K562 (cell line): ENCODE measurements around the gene MECR. TPM values are rescaled to one million over a fixed set of nuclear protein-coding genes. Genes with fewer than 3 reads are reported as not detected.

Experiments used
- EGR1 ChIP-seq: fragments of 450-650 bp; conservative IDR thresholded peaks from 2 replicates; pipeline ENCODE4 v1.6.1; 2017; ENCODE audit warnings: mild to moderate bottlenecking
- NR4A1 ChIP-seq, 2 experiments: fragments of 250-450 bp in 1 of 2; fragments of 450-650 bp in 1 of 2; sonication (Bioruptor Pico) in 1 of 2; IDR thresholded peaks; 2 replicates each; pipeline versions ENCODE4 v1.4.0 to v1.6.1; 2016 to 2020; ENCODE audit warnings: mild to moderate bottlenecking in 2 of 2, missing compliant biosample characterization in 1 of 2, missing genetic modification characterization in 1 of 2, moderate library complexity in 1 of 2
- POLR2G ChIP-seq: fragments of 200-400 bp; formaldehyde crosslinking; IDR thresholded peaks from 2 replicates; pipeline ENCODE4 v1.6.1; 2017; ENCODE audit warnings: low read depth, mild to moderate bottlenecking, antibody characterized with exemption, low read length, moderate library complexity
- POU5F1 ChIP-seq: fragments of 150-350 bp; IDR thresholded peaks from 2 replicates; pipeline ENCODE4 v1.6.1; 2014; ENCODE audit warnings: borderline replicate concordance, low read length, low read depth, mild to moderate bottlenecking; ENCODE audit not compliant: partially characterized antibody
- RBM17 ChIP-seq: fragments of 200-400 bp; formaldehyde crosslinking; IDR thresholded peaks from 2 replicates; pipeline ENCODE4 v1.6.1; 2017; ENCODE audit warnings: low read depth, mild to moderate bottlenecking, low read length, borderline replicate concordance
- SMARCC2 ChIP-seq: fragments of 450-650 bp; IDR thresholded peaks from 2 replicates; pipeline ENCODE4 v1.6.1; 2017; ENCODE audit warnings: antibody characterized with exemption, moderate library complexity, mild to moderate bottlenecking, low read depth
- TEAD4 ChIP-seq, 2 experiments: sonication (generic) in 1 of 2; formaldehyde crosslinking in 1 of 2; IDR thresholded peaks; 2 replicates each; pipeline versions ENCODE4 v1.6.1 to v1.8.0; 2012 to 2022; ENCODE audit warnings: borderline replicate concordance in 1 of 2, inconsistent platforms in 1 of 2, low read length in 1 of 2, mild to moderate bottlenecking in 1 of 2, missing genetic modification reagents in 1 of 2
- ZC3H11A ChIP-seq: IDR thresholded peaks from 2 replicates; pipeline ENCODE4 v1.6.1; 2012; ENCODE audit warnings: low read depth, low read length, improper control_type of control experiment
- ZNF589 ChIP-seq: fragments of 200-800 bp; sonication (Bioruptor generic); IDR thresholded peaks from 2 replicates; pipeline ENCODE4 v1.6.1; 2016; ENCODE audit warnings: low read depth, missing genetic modification characterization, missing compliant biosample characterization
- polyA plus RNA-seq, 8 experiments: library from polyadenylated mRNA; depleted of rRNA in 4 of 8; stranded (reverse) in 5 of 8; unstranded in 3 of 8; fragments of >200 nt; fragmentation: Nextera tagmentation in 2 of 8; fragmentation: Illumina TruSeq in 1 of 8; extraction: Ambion mirVana in 2 of 8; extraction: Trizol in 1 of 8; gene quantifications; 2 replicates each; pipeline versions ENCODE4 v1.2.1 to v1.2.3, GENCODE V29; 2011 to 2014; ENCODE audit warnings: inconsistent platforms in 1 of 8, missing spikeins in 1 of 8
- total RNA-seq, 7 experiments: library from RNA; depleted of rRNA in 6 of 7; stranded (reverse); fragments of >200 nt in 6 of 7; fragmentation: Illumina TruSeq in 2 of 7; extraction: Trizol in 2 of 7; gene quantifications; 2 replicates each; pipeline versions ENCODE4 v1.2.1 to v1.2.3, GENCODE V29; 2011 to 2021; ENCODE audit warnings: low replicate concordance in 1 of 7
- TF ChIP-seq, protein P1 (sequence below): fragments of 450-650 bp; formaldehyde crosslinking; IDR thresholded peaks from 2 replicates; pipeline ENCODE4 v1.4.0; 2020; ENCODE audit warnings: mild to moderate bottlenecking, moderate library complexity
- TF ChIP-seq, protein P2 (sequence below): fragments of 450-650 bp; IDR thresholded peaks from 2 replicates; pipeline ENCODE4 v1.6.1; 2016; ENCODE audit warnings: mild to moderate bottlenecking
- TF ChIP-seq, protein P3 (sequence below): fragments of 150-350 bp; conservative IDR thresholded peaks from 2 replicates; pipeline ENCODE4 v1.6.1; 2014; ENCODE audit warnings: low read length
- TF ChIP-seq, protein P4 (sequence below): sonication (generic); formaldehyde crosslinking; IDR thresholded peaks from 2 replicates; pipeline ENCODE4 v1.8.1; 2023; ENCODE audit warnings: mild to moderate bottlenecking, missing genetic modification reagents, moderate library complexity
- TF ChIP-seq, protein P5 (sequence below): IDR thresholded peaks from 2 replicates; pipeline ENCODE4 v1.6.1; 2011; ENCODE audit warnings: borderline replicate concordance, low read depth, mild to moderate bottlenecking, moderate library complexity, low read length; ENCODE audit not compliant: insufficient read depth, poor library complexity, severe bottlenecking

MECR gene
- total and polyA plus RNA-seq, 9 of the 15 experiments (the other 6 are each of a cell fraction or from before 2014, with no cell fraction given), result 10.4 to 58.6 (median 42.9) TPM

DNA sequence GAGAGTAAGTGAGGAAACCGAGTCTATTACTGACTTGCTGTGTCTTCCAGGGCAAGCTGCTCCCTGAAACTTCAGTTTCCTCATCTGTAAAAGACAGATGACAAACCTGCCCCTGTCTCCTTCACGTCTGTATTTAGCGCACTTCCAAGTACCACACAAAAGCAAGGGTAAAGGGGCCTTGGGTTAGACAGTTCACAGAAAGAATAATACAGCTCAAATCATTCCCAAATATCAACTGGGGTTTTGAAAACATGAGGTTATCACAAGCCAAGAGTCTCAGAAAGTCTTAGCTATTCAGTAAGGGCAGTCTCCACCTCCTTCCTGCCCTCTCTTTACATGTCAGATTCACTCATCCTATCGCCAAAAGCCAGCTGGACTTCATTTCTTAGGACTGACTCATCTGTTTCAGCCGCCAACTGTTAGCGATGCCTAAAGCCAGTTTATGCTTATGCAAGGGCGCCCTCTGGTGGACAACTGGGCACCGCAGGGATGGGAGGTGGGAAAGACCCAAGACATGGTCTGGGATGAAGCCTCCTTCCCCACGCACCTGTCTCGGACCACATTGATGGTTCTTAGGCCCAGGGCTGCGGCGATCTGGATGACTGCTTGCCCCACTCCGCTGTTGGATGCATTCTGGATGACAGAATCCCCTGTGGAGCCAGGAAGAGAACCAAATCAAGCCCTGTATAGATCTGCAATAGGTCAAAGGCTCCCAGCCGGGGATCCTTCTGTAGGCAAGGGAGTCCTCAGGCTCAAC is 28.0 kb downstream of the MECR start (continued):
- TF ChIP-seq, protein P1, sequence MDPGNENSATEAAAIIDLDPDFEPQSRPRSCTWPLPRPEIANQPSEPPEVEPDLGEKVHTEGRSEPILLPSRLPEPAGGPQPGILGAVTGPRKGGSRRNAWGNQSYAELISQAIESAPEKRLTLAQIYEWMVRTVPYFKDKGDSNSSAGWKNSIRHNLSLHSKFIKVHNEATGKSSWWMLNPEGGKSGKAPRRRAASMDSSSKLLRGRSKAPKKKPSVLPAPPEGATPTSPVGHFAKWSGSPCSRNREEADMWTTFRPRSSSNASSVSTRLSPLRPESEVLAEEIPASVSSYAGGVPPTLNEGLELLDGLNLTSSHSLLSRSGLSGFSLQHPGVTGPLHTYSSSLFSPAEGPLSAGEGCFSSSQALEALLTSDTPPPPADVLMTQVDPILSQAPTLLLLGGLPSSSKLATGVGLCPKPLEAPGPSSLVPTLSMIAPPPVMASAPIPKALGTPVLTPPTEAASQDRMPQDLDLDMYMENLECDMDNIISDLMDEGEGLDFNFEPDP (CRISPR knock-in tag), result no peak
- TF ChIP-seq EGR1, result no peak
- TF ChIP-seq, protein P2, sequence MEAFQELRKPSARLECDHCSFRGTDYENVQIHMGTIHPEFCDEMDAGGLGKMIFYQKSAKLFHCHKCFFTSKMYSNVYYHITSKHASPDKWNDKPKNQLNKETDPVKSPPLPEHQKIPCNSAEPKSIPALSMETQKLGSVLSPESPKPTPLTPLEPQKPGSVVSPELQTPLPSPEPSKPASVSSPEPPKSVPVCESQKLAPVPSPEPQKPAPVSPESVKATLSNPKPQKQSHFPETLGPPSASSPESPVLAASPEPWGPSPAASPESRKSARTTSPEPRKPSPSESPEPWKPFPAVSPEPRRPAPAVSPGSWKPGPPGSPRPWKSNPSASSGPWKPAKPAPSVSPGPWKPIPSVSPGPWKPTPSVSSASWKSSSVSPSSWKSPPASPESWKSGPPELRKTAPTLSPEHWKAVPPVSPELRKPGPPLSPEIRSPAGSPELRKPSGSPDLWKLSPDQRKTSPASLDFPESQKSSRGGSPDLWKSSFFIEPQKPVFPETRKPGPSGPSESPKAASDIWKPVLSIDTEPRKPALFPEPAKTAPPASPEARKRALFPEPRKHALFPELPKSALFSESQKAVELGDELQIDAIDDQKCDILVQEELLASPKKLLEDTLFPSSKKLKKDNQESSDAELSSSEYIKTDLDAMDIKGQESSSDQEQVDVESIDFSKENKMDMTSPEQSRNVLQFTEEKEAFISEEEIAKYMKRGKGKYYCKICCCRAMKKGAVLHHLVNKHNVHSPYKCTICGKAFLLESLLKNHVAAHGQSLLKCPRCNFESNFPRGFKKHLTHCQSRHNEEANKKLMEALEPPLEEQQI, result no peak
- TF ChIP-seq ZC3H11A, result no peak
- peak; percentile 77 for TF ChIP-seq SMARCC2
- no peak for TF ChIP-seq RBM17
- TF ChIP-seq NR4A1 (CRISPR knock-in tag; IDR thresholded peaks at IDR 0.05), result no peak
- TF ChIP-seq NR4A1 (tag; IDR thresholded peaks at IDR 0.05), result no peak
- TF ChIP-seq, protein P3, sequence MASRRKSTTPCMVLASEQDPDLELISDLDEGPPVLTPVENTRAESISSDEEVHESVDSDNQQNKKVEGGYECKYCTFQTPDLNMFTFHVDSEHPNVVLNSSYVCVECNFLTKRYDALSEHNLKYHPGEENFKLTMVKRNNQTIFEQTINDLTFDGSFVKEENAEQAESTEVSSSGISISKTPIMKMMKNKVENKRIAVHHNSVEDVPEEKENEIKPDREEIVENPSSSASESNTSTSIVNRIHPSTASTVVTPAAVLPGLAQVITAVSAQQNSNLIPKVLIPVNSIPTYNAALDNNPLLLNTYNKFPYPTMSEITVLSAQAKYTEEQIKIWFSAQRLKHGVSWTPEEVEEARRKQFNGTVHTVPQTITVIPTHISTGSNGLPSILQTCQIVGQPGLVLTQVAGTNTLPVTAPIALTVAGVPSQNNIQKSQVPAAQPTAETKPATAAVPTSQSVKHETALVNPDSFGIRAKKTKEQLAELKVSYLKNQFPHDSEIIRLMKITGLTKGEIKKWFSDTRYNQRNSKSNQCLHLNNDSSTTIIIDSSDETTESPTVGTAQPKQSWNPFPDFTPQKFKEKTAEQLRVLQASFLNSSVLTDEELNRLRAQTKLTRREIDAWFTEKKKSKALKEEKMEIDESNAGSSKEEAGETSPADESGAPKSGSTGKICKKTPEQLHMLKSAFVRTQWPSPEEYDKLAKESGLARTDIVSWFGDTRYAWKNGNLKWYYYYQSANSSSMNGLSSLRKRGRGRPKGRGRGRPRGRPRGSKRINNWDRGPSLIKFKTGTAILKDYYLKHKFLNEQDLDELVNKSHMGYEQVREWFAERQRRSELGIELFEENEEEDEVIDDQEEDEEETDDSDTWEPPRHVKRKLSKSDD, result no peak
- no peak for TF ChIP-seq ZNF589 (CRISPR knock-in tag)
- TF ChIP-seq, protein P4, sequence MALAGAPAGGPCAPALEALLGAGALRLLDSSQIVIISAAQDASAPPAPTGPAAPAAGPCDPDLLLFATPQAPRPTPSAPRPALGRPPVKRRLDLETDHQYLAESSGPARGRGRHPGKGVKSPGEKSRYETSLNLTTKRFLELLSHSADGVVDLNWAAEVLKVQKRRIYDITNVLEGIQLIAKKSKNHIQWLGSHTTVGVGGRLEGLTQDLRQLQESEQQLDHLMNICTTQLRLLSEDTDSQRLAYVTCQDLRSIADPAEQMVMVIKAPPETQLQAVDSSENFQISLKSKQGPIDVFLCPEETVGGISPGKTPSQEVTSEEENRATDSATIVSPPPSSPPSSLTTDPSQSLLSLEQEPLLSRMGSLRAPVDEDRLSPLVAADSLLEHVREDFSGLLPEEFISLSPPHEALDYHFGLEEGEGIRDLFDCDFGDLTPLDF (CRISPR knock-in tag), result peak; percentile 57
- TF ChIP-seq POU5F1, result no peak
- TF ChIP-seq POLR2G, result no peak
- TF ChIP-seq, protein P5, sequence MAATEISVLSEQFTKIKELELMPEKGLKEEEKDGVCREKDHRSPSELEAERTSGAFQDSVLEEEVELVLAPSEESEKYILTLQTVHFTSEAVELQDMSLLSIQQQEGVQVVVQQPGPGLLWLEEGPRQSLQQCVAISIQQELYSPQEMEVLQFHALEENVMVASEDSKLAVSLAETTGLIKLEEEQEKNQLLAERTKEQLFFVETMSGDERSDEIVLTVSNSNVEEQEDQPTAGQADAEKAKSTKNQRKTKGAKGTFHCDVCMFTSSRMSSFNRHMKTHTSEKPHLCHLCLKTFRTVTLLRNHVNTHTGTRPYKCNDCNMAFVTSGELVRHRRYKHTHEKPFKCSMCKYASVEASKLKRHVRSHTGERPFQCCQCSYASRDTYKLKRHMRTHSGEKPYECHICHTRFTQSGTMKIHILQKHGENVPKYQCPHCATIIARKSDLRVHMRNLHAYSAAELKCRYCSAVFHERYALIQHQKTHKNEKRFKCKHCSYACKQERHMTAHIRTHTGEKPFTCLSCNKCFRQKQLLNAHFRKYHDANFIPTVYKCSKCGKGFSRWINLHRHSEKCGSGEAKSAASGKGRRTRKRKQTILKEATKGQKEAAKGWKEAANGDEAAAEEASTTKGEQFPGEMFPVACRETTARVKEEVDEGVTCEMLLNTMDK, result peak; percentile 77
- TF ChIP-seq TEAD4 (IDR thresholded peaks at IDR 0.05; ENCODE audit: low read length), result peak; percentile 93
- TF ChIP-seq TEAD4 (CRISPR knock-in tag; IDR thresholded peaks at IDR 0.05; ENCODE audit: borderline replicate concordance), result no peak
